ENCODE data around the gene MBD3. TPM values are rescaled to one million over a fixed set of nuclear protein-coding genes. Genes with fewer than 3 reads are reported as not detected.

Gene MBD3
- total and polyA plus RNA-seq, 2 of the 4 experiments (the other 2 are of a cell fraction), result 42.5 to 66.3 TPM

- 100% methylated on average over 7 of the region's 20 CpGs; no CpG with 5 or more reads in 1 of the 2 experiments for WGBS, 2 experiments (ENCODE audit: extremely low coverage in 2 of 2, insufficient read length in 1 of 2)
- no peaks in the 10 kb centered on the region for H3K27me3 ChIP-seq (ENCODE audit: control insufficient read depth, insufficient read depth, low read length)
These were observed 6.3 kb upstream of the MBD3 start for GRCh38 chr19:1598777-1599459.

More at GRCh38 chr19:1598777-1599459, 6.3 kb upstream of the MBD3 start:
- Histone ChIP-seq H2BK5ac (ENCODE audit: low read depth, low read length, poor library complexity, severe bottlenecking) (no peak overlapping the region), H3K36me3 (ENCODE audit: control insufficient read depth, insufficient read depth, low read length) (peaks cover 35% of the 10 kb centered on the region), H3K4me1 (ENCODE audit: control insufficient read depth, insufficient read depth, low read length) (no peaks in the 10 kb centered on the region; the same call in 1 of the 2 replicates), H2BK15ac (ENCODE audit: low read depth, low read length) (no peak overlapping the region), H4K91ac (ENCODE audit: insufficient read depth, low read depth, low read length) (no peak overlapping the region), H3K23ac (ENCODE audit: low read depth, low read length) (no peak overlapping the region), H3K79me1 (ENCODE audit: low read depth in 1 of 2, low read length in 2 of 2) (peaks cover 3 to 54% of the 10 kb centered on the region in 2 experiments; a peak in 3 of 4 replicates), H4K5ac (ENCODE audit: low read depth, low read length) (no peak overlapping the region), H2AK5ac (ENCODE audit: low read depth, low read length) (no peak overlapping the region), H2AK9ac (replicated peaks; ENCODE audit: low read depth, low read length, poor library complexity) (no peak overlapping the region), H3K9me1 (ENCODE audit: insufficient read depth, low read length) (peaks cover 9% of the 10 kb centered on the region; the same call in 1 of the 2 replicates), H3K4me2 (ENCODE audit: low read depth, low read length) (no peak overlapping the region), H3K4me3 (ENCODE audit: insufficient read depth, low read depth, low read length) (no peak overlapping the region), H2AFZ (replicated peaks; ENCODE audit: low read length, poor library complexity) (no peak overlapping the region), H3K56ac (ENCODE audit: extremely low read depth, insufficient read depth, low read length) (no peak overlapping the region), H3K4ac (ENCODE audit: low read depth, low read length) (no peak overlapping the region), H2BK120ac (ENCODE audit: low read depth, low read length) (no peak overlapping the region), H4K20me1 (ENCODE audit: insufficient read depth, low read length) (peaks cover 40% of the 10 kb centered on the region), H2BK20ac (ENCODE audit: low read depth, low read length) (no peak overlapping the region), H3K18ac (ENCODE audit: low read depth, low read length) (no peak overlapping the region), H3K14ac (replicated peaks; ENCODE audit: low read depth, low read length) (no peak overlapping the region), H4K8ac (ENCODE audit: low read depth in 2 of 2, low read length in 2 of 2) (no peak overlapping the region), H3K9ac (ENCODE audit: low read depth, low read length) (no peak overlapping the region), H3K27ac (ENCODE audit: insufficient read depth, low read length) (no peak overlapping the region), H3K9me3 (ENCODE audit: control insufficient read depth, insufficient read depth, low read length) (no peaks in the 10 kb centered on the region)
- dilution Hi-C loops (cut with HindIII; ENCODE audit: low sequenced_read_pairs, unreplicated experiment), result no loop called here
- POLR2A ChIA-PET (ENCODE audit: unreplicated experiment), result no interaction called here
- CTCF ChIA-PET, result no interaction called here
- in situ Hi-C loops (cut with MboI; ENCODE audit: low sequenced_read_pairs), result no loop called here
- intact Hi-C loops (cut with micrococcal nuclease), result no loop called here
- TF ChIP-seq MXI1 (IDR thresholded peaks at IDR 0.05; ENCODE audit: borderline replicate concordance, low read depth, low read length), result no peak
- no peak for TF ChIP-seq CEBPB (IDR thresholded peaks at IDR 0.05; ENCODE audit: low read depth, low read length)
- no peak for TF ChIP-seq SMC3 (IDR thresholded peaks at IDR 0.05; ENCODE audit: low read depth, low read length)
- no peak for TF ChIP-seq MAFK (IDR thresholded peaks at IDR 0.05; ENCODE audit: low read depth, low read length)
- BruUV-seq (replicated peaks), result no TSS peak
- DNase-seq (no peak), ATAC-seq (ENCODE audit: low read depth) (no peak)
